Pancreas (tissue), 10 donors: ENCODE data around the gene DNER. TPM values are rescaled to one million over a fixed set of nuclear protein-coding genes. Genes with fewer than 3 reads are reported as not detected.

Source experiments
- ATAC-seq, 4 donors: fragments of 200-7000 bp; cut with Tn5 transposase; one replicate each; pipeline versions ENCODE4 v1.8.0 to v1.9.1; 2020; ENCODE audit warnings: mild to moderate bottlenecking in 4 of 4, moderate library complexity in 4 of 4
- DNase-seq, 6 donors: peaks; one replicate each; pipeline ENCODE4 v3.0.0-alpha.2; 2020
- FAIRE-seq: peaks from 2 replicates; lab custom pipeline; 2012; peaks lifted over from hg19 to GRCh38; lab: Jason Lieb, UNC
- H3K27ac ChIP-seq, 4 donors: fragments of 200-600 bp; sonication (generic); 1 replicate in 3 of 4; 2 replicates in 1 of 4; pipeline versions ENCODE4 v1.5.0 to v1.8.0; 2020
- H3K27me3 ChIP-seq, 4 donors: fragments of 200-600 bp; one replicate each; pipeline ENCODE4 v1.8.0; 2021
- H3K36me3 ChIP-seq, 3 donors: fragments of 200-600 bp; sonication (generic) in 1 of 3; one replicate each; pipeline versions ENCODE4 v1.5.0 to v1.8.0; 2020 to 2021
- H3K4me1 ChIP-seq, 3 donors: fragments of 200-600 bp; one replicate each; pipeline ENCODE4 v1.8.0; 2021
- H3K4me3 ChIP-seq, 4 donors: fragments of 200-600 bp; sonication (generic) in 2 of 4; one replicate each; pipeline versions ENCODE4 v1.5.0 to v1.8.0; 2020 to 2021
- H3K9me3 ChIP-seq, 4 donors: fragments of 200-600 bp; one replicate each; pipeline ENCODE4 v1.8.0; 2021
- WGBS, 2 donors: extraction: QIAGEN DNeasy Blood & Tissue Kit; methylation state at CpG; one replicate each; pipeline ENCODE4 v1.1.7; 2013; 5-methylcytosine and 5-hydroxymethylcytosine counted together
- intact Hi-C, 3 donors: fragments of 100-400 bp; cut with DNase I; formaldehyde crosslinking; loops; one replicate each; pipeline versions ENCODE4 v1.11.1 to v1.14.2; 2022
- polyA plus RNA-seq, 2 donors: library from polyadenylated mRNA; stranded (reverse); fragments of 200-250 nt; gene quantifications; one replicate each; pipeline ENCODE4 v1.2.3, GENCODE V29; 2013
- total RNA-seq, 6 donors: library from RNA; stranded (reverse); fragmentation: NEBNext Ultra II Directional in 4 of 6; extraction: Animal tissue kit (Norgen Biotek cat#: 25700) in 4 of 6; gene quantifications; one replicate each; pipeline versions ENCODE4 v1.2.1 to v1.2.4, GENCODE V29; 2021 to 2023
- TF ChIP-seq, protein P1 (sequence below), 4 donors: fragments of 200-600 bp; sonication (generic) in 3 of 4; IDR thresholded peaks; one replicate each; pipeline versions ENCODE4 v1.5.0 to v1.8.0; 2021; ENCODE audit warnings: antibody characterized with exemption in 4 of 4
- donor health status: healthy with polysubstance abuse.
- donor health status: DM: no; HTN: no; CAD: no; lungs with moderate emphysema.
- donor health status: DM: no; HTN: no; CAD: no.
- donor health status: control.
- donor health status: control.
- donor health status: Bipolar disorder and iron deficiency.
- donor health status: DM: yes; HTN: yes; CAD: no.
- donor health status: DM: no; HTN: no; CAD: no.
- donor health status: DM: no; HTN: no; CAD: no.
- donor health status: DM: yes; HTN: yes; CAD: no.

DNER gene
- total and polyA plus RNA-seq, 8 donors, result 0.25 to 2.3 (median 0.44) TPM

GRCh38 chr2:229612384-229612971 lies 101.9 kb downstream of the DNER start:
- no peaks in the 10 kb centered on the region for H3K9me3 ChIP-seq
- H3K4me3 ChIP-seq, result no peak overlapping the region
- DNase-seq (no peak), FAIRE-seq (no peak), ATAC-seq (peak; percentile 16 to 83 (median 46))
- TF ChIP-seq, protein P1, sequence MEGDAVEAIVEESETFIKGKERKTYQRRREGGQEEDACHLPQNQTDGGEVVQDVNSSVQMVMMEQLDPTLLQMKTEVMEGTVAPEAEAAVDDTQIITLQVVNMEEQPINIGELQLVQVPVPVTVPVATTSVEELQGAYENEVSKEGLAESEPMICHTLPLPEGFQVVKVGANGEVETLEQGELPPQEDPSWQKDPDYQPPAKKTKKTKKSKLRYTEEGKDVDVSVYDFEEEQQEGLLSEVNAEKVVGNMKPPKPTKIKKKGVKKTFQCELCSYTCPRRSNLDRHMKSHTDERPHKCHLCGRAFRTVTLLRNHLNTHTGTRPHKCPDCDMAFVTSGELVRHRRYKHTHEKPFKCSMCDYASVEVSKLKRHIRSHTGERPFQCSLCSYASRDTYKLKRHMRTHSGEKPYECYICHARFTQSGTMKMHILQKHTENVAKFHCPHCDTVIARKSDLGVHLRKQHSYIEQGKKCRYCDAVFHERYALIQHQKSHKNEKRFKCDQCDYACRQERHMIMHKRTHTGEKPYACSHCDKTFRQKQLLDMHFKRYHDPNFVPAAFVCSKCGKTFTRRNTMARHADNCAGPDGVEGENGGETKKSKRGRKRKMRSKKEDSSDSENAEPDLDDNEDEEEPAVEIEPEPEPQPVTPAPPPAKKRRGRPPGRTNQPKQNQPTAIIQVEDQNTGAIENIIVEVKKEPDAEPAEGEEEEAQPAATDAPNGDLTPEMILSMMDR (IDR thresholded peaks at IDR 0.05), result no peak
- intact Hi-C loops, result no loop called here
- WGBS, 2 donors, result 41 to 51% methylated on average over 7 of the region's 7 CpGs
- H3K36me3 ChIP-seq, result no peaks in the 10 kb centered on the region
- H3K27me3 ChIP-seq, result no peaks in the 10 kb centered on the region
- H3K27ac ChIP-seq, result no peak overlapping the region
- peaks cover 5 to 8% (median 8%) of the 10 kb centered on the region in 3 donors for H3K4me1 ChIP-seq

DNA sequence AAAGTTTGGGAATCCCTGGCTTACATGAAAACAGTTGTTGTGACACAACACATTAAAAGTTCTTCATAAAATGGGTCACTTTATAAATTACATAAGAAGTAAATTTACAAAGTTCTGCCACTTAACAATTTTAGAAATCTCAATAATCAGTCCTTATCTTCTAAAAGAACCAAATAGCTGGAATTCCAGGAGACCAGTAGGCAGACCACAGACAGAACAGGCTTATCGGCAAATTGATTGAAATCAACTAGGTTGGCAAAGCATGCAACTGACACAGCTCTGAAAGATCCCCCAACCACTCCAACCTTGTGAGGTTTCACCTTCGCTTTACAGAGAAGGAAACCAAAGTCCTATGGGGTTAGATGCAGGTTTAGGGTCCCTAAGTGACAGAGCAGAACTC lies 103.0 kb downstream of the DNER start:
- H3K4me3 ChIP-seq, result no peak overlapping the region
- FAIRE-seq (no peak), DNase-seq (no peak), ATAC-seq (no peak)
- H3K27me3 ChIP-seq, result no peaks in the 10 kb centered on the region
- no peak overlapping the region for H3K27ac ChIP-seq
- WGBS, 2 donors, result 78 to 81% methylated on average over 2 of the region's 2 CpGs
- no peaks in the 10 kb centered on the region for H3K9me3 ChIP-seq
- TF ChIP-seq, protein P1 (IDR thresholded peaks at IDR 0.05), result no peak
- intact Hi-C loops, result no loop called here
- no peaks in the 10 kb centered on the region for H3K36me3 ChIP-seq
- peaks cover 5 to 8% (median 8%) of the 10 kb centered on the region in 3 donors for H3K4me1 ChIP-seq

DNA sequence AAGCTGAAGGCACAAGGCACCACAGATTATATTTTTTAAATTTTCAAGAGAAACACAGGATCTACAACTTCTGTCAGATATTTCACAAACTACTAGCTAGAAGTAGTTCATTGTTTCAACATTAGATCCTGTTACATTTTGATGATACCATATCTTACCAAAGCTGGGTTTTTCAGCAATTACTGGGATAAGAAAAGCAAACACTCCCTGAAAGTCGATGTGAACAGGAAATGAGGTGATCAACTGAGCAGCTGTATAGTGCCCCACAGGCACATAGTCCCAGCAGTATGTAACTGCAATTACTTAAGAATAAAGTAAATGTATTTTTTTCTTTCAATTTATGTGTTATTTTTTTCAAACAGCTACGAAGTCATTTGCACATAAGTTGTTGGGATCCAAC lies 103.5 kb downstream of the DNER start:
- ATAC-seq (peak; percentile 47 to 77 (median 68)), DNase-seq (no peak), FAIRE-seq (no peak)
- H3K4me3 ChIP-seq, result no peak overlapping the region
- H3K9me3 ChIP-seq, result no peaks in the 10 kb centered on the region
- 36% methylated on average over 2 of the region's 2 CpGs for WGBS, 2 donors
- H3K36me3 ChIP-seq, result no peaks in the 10 kb centered on the region
- TF ChIP-seq, protein P1 (IDR thresholded peaks at IDR 0.05), result no peak
- no peaks in the 10 kb centered on the region for H3K27me3 ChIP-seq
- peaks cover 5 to 8% (median 8%) of the 10 kb centered on the region in 3 donors for H3K4me1 ChIP-seq
- intact Hi-C loops, result no loop called here
- no peak overlapping the region for H3K27ac ChIP-seq

DNA sequence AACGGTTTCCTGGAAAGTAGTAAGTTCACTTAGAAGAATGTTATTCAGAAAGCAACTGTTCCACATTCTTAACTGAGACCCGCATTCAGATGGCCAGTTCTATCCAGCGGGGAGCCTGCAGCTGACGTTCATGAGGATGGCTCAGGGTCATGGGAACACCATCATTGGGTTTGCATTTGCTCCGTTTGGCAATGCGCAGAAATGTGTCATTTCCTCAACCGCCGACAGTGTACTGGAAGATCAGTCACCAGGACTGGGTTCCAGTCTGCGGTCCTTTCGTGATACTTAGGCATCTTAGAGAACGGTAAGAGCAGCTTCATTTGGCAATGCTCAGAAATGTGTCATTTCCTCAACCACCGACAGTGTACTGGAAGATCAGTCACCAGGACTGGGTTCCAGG lies 104.0 kb downstream of the DNER start:
- WGBS, 2 donors, result 90 to 91% methylated on average over 12 of the region's 12 CpGs
- no peak overlapping the region for H3K4me3 ChIP-seq
- DNase-seq (no peak), ATAC-seq (no peak), FAIRE-seq (no peak)
- no peak overlapping the region for H3K27ac ChIP-seq
- TF ChIP-seq, protein P1 (IDR thresholded peaks at IDR 0.05), result no peak
- no peaks in the 10 kb centered on the region for H3K27me3 ChIP-seq
- H3K9me3 ChIP-seq, result no peaks in the 10 kb centered on the region
- intact Hi-C loops, result no loop called here
- H3K4me1 ChIP-seq, result peaks cover 5 to 8% (median 8%) of the 10 kb centered on the region in 3 donors
- H3K36me3 ChIP-seq, result no peaks in the 10 kb centered on the region

- DNase-seq, result no peak
- Histone ChIP-seq H3K36me3 (no peaks in the 10 kb centered on the region), H3K27ac (no peak overlapping the region), H3K4me1 (no peaks in the 10 kb centered on the region), H3K27me3 (no peaks in the 10 kb centered on the region), H3K9me3 (no peaks in the 10 kb centered on the region), H3K4me3 (no peak overlapping the region)
- no peak for FAIRE-seq
- no peak for ATAC-seq
- WGBS, 2 donors, result 69 to 76% methylated on average over 3 of the region's 3 CpGs
- TF ChIP-seq, protein P1 (IDR thresholded peaks at IDR 0.05), result no peak
- intact Hi-C loops, result no loop called here
These were observed 112.4 kb downstream of the DNER start for GRCh38 chr2:229601936-229602335.
